D341Med (cell line): ENCODE measurements around the gene AXIN2.
A peak's percentile ranks its signal among the peaks of the same experiment; 100 is the strongest.
"Not testable (repeated sequence)": the region's sequence is repeated elsewhere in the genome, so short reads cannot be mapped to it uniquely, and the experiment has no call there.

ENCODE experiments used
- DNase-seq: peaks from one replicate; pipeline ENCODE4 v3.0.0; 2012; ENCODE audit warnings: low spot score

The AXIN2 gene

GRCh38 chr17:65536573-65537342, 24.7 kb downstream of the AXIN2 start:
- DNase-seq, result no peak

GRCh38 chr17:65535777-65536572, 25.5 kb downstream of the AXIN2 start:
- no peak for DNase-seq

GRCh38 chr17:65533852-65534457, 27.5 kb downstream of the AXIN2 start:
- no peak for DNase-seq

- DNase-seq, result no peak
These were observed 28.2 kb downstream of the AXIN2 start for GRCh38 chr17:65533056-65533745.

- DNase-seq, result no peak
These were observed 29.2 kb downstream of the AXIN2 start for GRCh38 chr17:65532101-65532890.

- DNase-seq, result no peak
These were observed 30.0 kb downstream of the AXIN2 start for GRCh38 chr17:65531256-65532100.

GRCh38 chr17:65530523-65531255, 30.8 kb downstream of the AXIN2 start:
- DNase-seq, result no peak

- DNase-seq, result no peak
These were observed 31.5 kb downstream of the AXIN2 start for GRCh38 chr17:65529761-65530522.

GRCh38 chr17:65529040-65529633, 32.3 kb downstream of the AXIN2 start:
- no peak for DNase-seq

- DNase-seq, result no peak
These were observed 33.4 kb downstream of the AXIN2 start for GRCh38 chr17:65527857-65528591.

- DNase-seq, result no peak
These were observed 34.1 kb downstream of the AXIN2 start for GRCh38 chr17:65527381-65527780.

- DNase-seq, result not testable (repeated sequence)
These were observed 34.6 kb downstream of the AXIN2 start for GRCh38 chr17:65526854-65527253.

- peak; percentile 29 for DNase-seq
These were observed 37.4 kb downstream of the AXIN2 start for GRCh38 chr17:65523853-65524664.

GRCh38 chr17:65523411-65523810, 38.0 kb downstream of the AXIN2 start:
- DNase-seq, result no peak

GRCh38 chr17:65522751-65523404, 38.6 kb downstream of the AXIN2 start:
- peak; percentile 32 for DNase-seq

- peak; percentile 12 for DNase-seq
These were observed 42.0 kb downstream of the AXIN2 start for GRCh38 chr17:65519462-65519861.

- DNase-seq, result peak; percentile 6
These were observed 43.2 kb downstream of the AXIN2 start for GRCh38 chr17:65518256-65518655.
